ENCODE data around the gene PRUNE2.

The PRUNE2 gene

DNA sequence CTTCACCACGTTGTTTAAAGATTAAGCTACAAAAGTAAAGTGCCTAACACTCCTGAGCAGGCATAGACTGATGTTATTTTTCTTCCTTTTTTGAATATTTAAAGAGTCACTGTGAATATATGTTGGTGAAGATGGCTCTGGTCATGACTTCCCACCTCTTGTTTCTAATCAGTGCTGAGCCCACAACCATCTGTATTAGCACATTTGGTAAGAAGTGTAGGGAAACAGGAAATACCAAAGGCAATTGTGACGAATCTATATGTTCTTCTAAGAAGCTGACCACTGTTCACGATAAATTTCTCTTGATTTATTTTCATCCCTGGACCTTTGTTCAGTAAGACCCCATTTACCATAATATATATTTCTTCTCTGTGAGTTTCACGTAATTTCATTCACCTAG, 249.9 kb downstream of the PRUNE2 start:
- Histone ChIP-seq H2AFZ (ENCODE audit: low read depth, low read length, severe bottlenecking) (no peak overlapping the region), H3K79me2 (ENCODE audit: insufficient read depth, low read length) (no peaks in the 10 kb centered on the region), H3K36me3 (ENCODE audit: low read length) (no peaks in the 10 kb centered on the region), H3K9me3 (ENCODE audit: insufficient read depth, low read length) (no peaks in the 10 kb centered on the region), H3K27ac (ENCODE audit: low read depth, low read length) (no peak overlapping the region), H3K27me3 (ENCODE audit: low read length) (no peaks in the 10 kb centered on the region), H4K20me1 (ENCODE audit: low read depth, low read length) (no peaks in the 10 kb centered on the region), H3F3A (ENCODE audit: insufficient read depth) (no peaks in the 10 kb centered on the region), H3K4me3 (ENCODE audit: insufficient read depth, low read length, poor library complexity, severe bottlenecking) (no peak overlapping the region), H3K4me2 (ENCODE audit: low read depth, low read length, poor library complexity, severe bottlenecking) (no peak overlapping the region), H3K9ac (ENCODE audit: low read length) (no peak overlapping the region), H3K9me2 (replicated peaks; ENCODE audit: insufficient read depth, low read length) (no peaks in the 10 kb centered on the region)
- TF ChIP-seq EZH2phosphoT487 (conservative IDR thresholded peaks at IDR 0.05; ENCODE audit: low read length), result no peak
- TF ChIP-seq, protein P1, sequence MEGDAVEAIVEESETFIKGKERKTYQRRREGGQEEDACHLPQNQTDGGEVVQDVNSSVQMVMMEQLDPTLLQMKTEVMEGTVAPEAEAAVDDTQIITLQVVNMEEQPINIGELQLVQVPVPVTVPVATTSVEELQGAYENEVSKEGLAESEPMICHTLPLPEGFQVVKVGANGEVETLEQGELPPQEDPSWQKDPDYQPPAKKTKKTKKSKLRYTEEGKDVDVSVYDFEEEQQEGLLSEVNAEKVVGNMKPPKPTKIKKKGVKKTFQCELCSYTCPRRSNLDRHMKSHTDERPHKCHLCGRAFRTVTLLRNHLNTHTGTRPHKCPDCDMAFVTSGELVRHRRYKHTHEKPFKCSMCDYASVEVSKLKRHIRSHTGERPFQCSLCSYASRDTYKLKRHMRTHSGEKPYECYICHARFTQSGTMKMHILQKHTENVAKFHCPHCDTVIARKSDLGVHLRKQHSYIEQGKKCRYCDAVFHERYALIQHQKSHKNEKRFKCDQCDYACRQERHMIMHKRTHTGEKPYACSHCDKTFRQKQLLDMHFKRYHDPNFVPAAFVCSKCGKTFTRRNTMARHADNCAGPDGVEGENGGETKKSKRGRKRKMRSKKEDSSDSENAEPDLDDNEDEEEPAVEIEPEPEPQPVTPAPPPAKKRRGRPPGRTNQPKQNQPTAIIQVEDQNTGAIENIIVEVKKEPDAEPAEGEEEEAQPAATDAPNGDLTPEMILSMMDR (IDR thresholded peaks at IDR 0.05; ENCODE audit: insufficient read depth, low read length, poor library complexity, severe bottlenecking), result no peak

DNA sequence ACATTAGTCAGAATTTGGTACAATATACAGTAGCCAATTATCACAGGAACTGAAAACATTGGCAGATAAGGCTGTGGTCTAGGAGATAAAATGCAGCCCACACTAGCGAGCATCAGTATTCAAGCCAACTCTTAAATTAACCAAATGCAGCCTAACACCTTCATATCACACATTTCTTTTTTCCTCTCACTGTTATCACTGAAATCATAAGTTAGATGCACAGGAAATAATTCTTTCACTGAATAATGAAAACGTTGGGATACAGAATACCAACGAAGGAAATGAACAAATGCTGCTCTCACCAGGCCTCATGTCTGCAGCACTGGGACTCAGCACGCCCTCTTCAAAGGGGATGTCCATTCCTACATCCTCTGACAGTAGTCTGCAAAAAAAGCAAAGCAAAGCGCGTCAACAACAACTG, 250.8 kb downstream of the PRUNE2 start:
- H3K27me3 ChIP-seq (ENCODE audit: low read length), result no peaks in the 10 kb centered on the region

DNA sequence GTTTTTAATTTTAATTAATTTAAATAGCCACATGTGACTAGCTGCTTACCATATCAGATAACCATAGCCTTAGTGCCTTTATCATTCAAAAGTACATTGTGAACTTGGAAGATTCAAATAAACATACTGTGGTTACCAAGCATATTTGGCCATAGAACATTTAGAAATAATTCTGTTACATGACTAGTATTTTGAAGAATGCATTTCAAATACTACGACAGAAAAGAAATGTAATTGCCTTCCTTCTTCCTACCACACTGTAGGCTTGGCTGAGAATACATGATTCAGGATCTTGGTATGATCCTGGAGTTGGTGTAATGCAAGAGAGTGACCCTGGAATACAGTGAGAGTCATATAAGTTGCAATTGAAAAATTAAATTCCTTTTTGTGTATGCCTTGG, 251.3 kb downstream of the PRUNE2 start:
- Histone ChIP-seq H3F3A (ENCODE audit: insufficient read depth) (no peaks in the 10 kb centered on the region), H3K79me2 (ENCODE audit: insufficient read depth, low read length) (no peaks in the 10 kb centered on the region), H3K4me2 (ENCODE audit: low read depth, low read length, poor library complexity, severe bottlenecking) (no peak overlapping the region), H3K9me2 (replicated peaks; ENCODE audit: insufficient read depth, low read length) (no peaks in the 10 kb centered on the region), H2AFZ (ENCODE audit: low read depth, low read length, severe bottlenecking) (no peak overlapping the region), H3K36me3 (ENCODE audit: low read length) (no peaks in the 10 kb centered on the region), H3K9ac (ENCODE audit: low read length) (no peak overlapping the region), H4K20me1 (ENCODE audit: low read depth, low read length) (no peaks in the 10 kb centered on the region), H3K27ac (ENCODE audit: low read depth, low read length) (no peak overlapping the region), H3K9me3 (ENCODE audit: insufficient read depth, low read length) (no peaks in the 10 kb centered on the region), H3K4me3 (ENCODE audit: insufficient read depth, low read length, poor library complexity, severe bottlenecking) (no peak overlapping the region), H3K27me3 (ENCODE audit: low read length) (no peaks in the 10 kb centered on the region)
- TF ChIP-seq EZH2phosphoT487 (conservative IDR thresholded peaks at IDR 0.05; ENCODE audit: low read length), result no peak
- TF ChIP-seq, protein P1 (IDR thresholded peaks at IDR 0.05; ENCODE audit: insufficient read depth, low read length, poor library complexity, severe bottlenecking), result no peak

More for the DNA sequence above, 250.8 kb downstream of the PRUNE2 start:
- no peaks in the 10 kb centered on the region for H3K36me3 ChIP-seq (ENCODE audit: low read length)
- TF ChIP-seq EZH2phosphoT487 (conservative IDR thresholded peaks at IDR 0.05; ENCODE audit: low read length), result no peak
- TF ChIP-seq, protein P1 (IDR thresholded peaks at IDR 0.05; ENCODE audit: insufficient read depth, low read length, poor library complexity, severe bottlenecking), result no peak
- no peaks in the 10 kb centered on the region for H3F3A ChIP-seq (ENCODE audit: insufficient read depth)
- H3K9me3 ChIP-seq (ENCODE audit: insufficient read depth, low read length), result no peaks in the 10 kb centered on the region
- no peaks in the 10 kb centered on the region for H4K20me1 ChIP-seq (ENCODE audit: low read depth, low read length)
- H3K4me3 ChIP-seq (ENCODE audit: insufficient read depth, low read length, poor library complexity, severe bottlenecking), result no peak overlapping the region
- no peaks in the 10 kb centered on the region for H3K79me2 ChIP-seq (ENCODE audit: insufficient read depth, low read length)
- no peak overlapping the region for H3K4me2 ChIP-seq (ENCODE audit: low read depth, low read length, poor library complexity, severe bottlenecking)
- H2AFZ ChIP-seq (ENCODE audit: low read depth, low read length, severe bottlenecking), result no peak overlapping the region
- no peak overlapping the region for H3K27ac ChIP-seq (ENCODE audit: low read depth, low read length)
- no peaks in the 10 kb centered on the region for H3K9me2 ChIP-seq (replicated peaks; ENCODE audit: insufficient read depth, low read length)
- no peak overlapping the region for H3K9ac ChIP-seq (ENCODE audit: low read length)
